HepG2 (cell line): ENCODE results near the gene TPSAB1. TPM values are rescaled to one million over a fixed set of nuclear protein-coding genes. Genes with fewer than 3 reads are reported as not detected.
"Not testable (repeated sequence)": the region's sequence is repeated elsewhere in the genome, so short reads cannot be mapped to it uniquely, and the experiment has no call there.

Source experiments
- ATAC-seq: fragments of 200-7000 bp; cut with Tn5 transposase; 3 replicates; pipeline ENCODE4 v1.9.1; 2020; ENCODE audit warnings: mild to moderate bottlenecking, moderate library complexity
- Bru-seq: library from RNA; stranded (reverse); fragments of 400-500 nt; gene quantifications from one replicate; lab custom pipeline; 2021; lab: Mats Ljungman, UMichigan
- BruChase-seq, 2 experiments: library from RNA; stranded (reverse); fragments of 400-500 nt; gene quantifications; one replicate each; lab custom pipeline; 2021; lab: Mats Ljungman, UMichigan
- BruUV-seq: library from RNA; stranded (reverse); fragments of 400-500 nt; replicated peaks from 2 replicates; lab custom pipeline; 2021; lab: Mats Ljungman, UMichigan
- CTCF ChIA-PET: fragments of 300-600 bp; formaldehyde crosslinking; extraction: SDS; loops from one replicate; lab custom pipeline; 2021; ENCODE audit warnings: low total read pairs, inconsistent platforms, low intra/inter-chr PET ratio; lab: Yijun Ruan, JAX
- POLR2A ChIA-PET: fragments of 350-600 bp; sonication (Branson Sonifier 250); formaldehyde crosslinking; loops from one replicate; lab custom pipeline; 2020; ENCODE audit warnings: antibody characterized with exemption, inconsistent platforms; lab: Yijun Ruan, JAX
- DNase-seq: peaks from one replicate; pipeline ENCODE4 v3.0.0-alpha.2; 2015; ENCODE audit warnings: low spot score
- FAIRE-seq: peaks from 3 replicates; lab custom pipeline; 2011; peaks lifted over from hg19 to GRCh38; lab: Jason Lieb, UNC
- H2AFZ ChIP-seq: one replicate; pipeline ENCODE4 v1.6.1; 2011; ENCODE audit warnings: low read length, inconsistent platforms
- H3K27ac ChIP-seq: fragments of 300-600 bp; 3 replicates; pipeline ENCODE4 v1.8.0; 2011; ENCODE audit warnings: mixed run types, mild to moderate bottlenecking, mixed read lengths, low read length, inconsistent platforms; ENCODE audit not compliant: insufficient read depth; ENCODE audit errors: extremely low read length
- H3K27me3 ChIP-seq, 2 experiments: fragments of 200-600 bp in 1 of 2; 2 replicates in 1 of 2; 3 replicates in 1 of 2; pipeline versions ENCODE4 v1.6.0 to v1.8.0; 2011; ENCODE audit warnings: low read length in 2 of 2, mild to moderate bottlenecking in 2 of 2, moderate library complexity in 2 of 2, inconsistent platforms in 1 of 2; ENCODE audit not compliant: insufficient read depth in 2 of 2, control insufficient read depth in 1 of 2
- H3K36me3 ChIP-seq, 2 experiments: fragments of 200-600 bp in 1 of 2; replicated peaks in 1 of 2; 2 replicates in 1 of 2; 3 replicates in 1 of 2; pipeline versions ENCODE4 v1.5.1 to v1.8.0; 2011; ENCODE audit warnings: low read length in 2 of 2, inconsistent platforms in 1 of 2; ENCODE audit not compliant: insufficient read depth in 2 of 2, control insufficient read depth in 1 of 2
- H3K4me1 ChIP-seq: 2 replicates; pipeline ENCODE4 v1.5.1; 2012; ENCODE audit warnings: low read length, inconsistent platforms; ENCODE audit not compliant: insufficient read depth
- H3K4me2 ChIP-seq: 2 replicates; pipeline ENCODE4 v1.6.0; 2011; ENCODE audit warnings: low read depth, low read length, inconsistent platforms
- H3K4me3 ChIP-seq, 3 experiments: fragments of 200-600 bp in 1 of 3; sonication (generic), shearing (Covaris generic) in 1 of 3; replicated peaks in 1 of 3; 2 replicates each; pipeline ENCODE4 v1.5.1; 2011 to 2016; ENCODE audit warnings: low read length in 3 of 3, inconsistent platforms in 2 of 3, low read depth in 2 of 3, mild to moderate bottlenecking in 2 of 3, control low read depth in 1 of 3, mixed read lengths in 1 of 3; ENCODE audit not compliant: insufficient read depth in 1 of 3
- H3K79me2 ChIP-seq: one replicate; pipeline ENCODE4 v1.6.1; 2011; ENCODE audit warnings: low read length, inconsistent platforms; ENCODE audit not compliant: insufficient read depth
- H3K9ac ChIP-seq: 2 replicates; pipeline ENCODE4 v1.6.0; 2011; ENCODE audit warnings: mild to moderate bottlenecking, low read depth, low read length, inconsistent platforms; ENCODE audit not compliant: insufficient read depth
- H3K9me3 ChIP-seq: 2 replicates; pipeline ENCODE4 v1.5.1; 2012; ENCODE audit warnings: mild to moderate bottlenecking, low read length
- H4K20me1 ChIP-seq: 2 replicates; pipeline ENCODE4 v1.6.0; 2011; ENCODE audit warnings: inconsistent platforms, mild to moderate bottlenecking, low read length, moderate library complexity; ENCODE audit not compliant: insufficient read depth
- ZNF768 ChIP-seq: sonication (generic); formaldehyde crosslinking; IDR thresholded peaks from 2 replicates; pipeline ENCODE4 v1.4.0; 2020; ENCODE audit warnings: missing genetic modification reagents
- WGBS: methylation state at CpG from one replicate; pipeline ENCODE4 v1.1.6; 2017; ENCODE audit warnings: low lambda C conversion rate; 5-methylcytosine and 5-hydroxymethylcytosine counted together
- in situ Hi-C: cut with HindIII; loops from 2 replicates; pipeline ENCODE4 v1.10.0; 2017; ENCODE audit warnings: low pct_unique_long_range_greater_than_20kb; ENCODE audit not compliant: extremely low pct_ligation_motif_present
- intact Hi-C: fragments of 100-400 bp; cut with micrococcal nuclease; formaldehyde crosslinking; loops from one replicate; pipeline ENCODE4 v1.10.0; 2022; ENCODE audit not compliant: unreplicated experiment
- long read RNA-seq, 2 experiments: library from RNA in 1 of 2; library from polyadenylated mRNA in 1 of 2; stranded (forward) in 1 of 2; unstranded in 1 of 2; transcript quantifications; one replicate each; pipeline ENCODE4 v2.0.0, GENCODE V29; 2019 to 2022
- polyA minus RNA-seq, 3 experiments: library from RNA; depleted of rRNA, polyadenylated mRNA; stranded (reverse); fragments of >200 nt; gene quantifications; 2 replicates each; pipeline ENCODE4 v1.2.3, GENCODE V29; 2011; ENCODE audit warnings: low replicate concordance in 1 of 3
- polyA plus RNA-seq, 8 experiments: library from polyadenylated mRNA; depleted of rRNA in 3 of 8; stranded (reverse) in 7 of 8; unstranded in 1 of 8; fragments of >200 nt; fragmentation: Illumina TruSeq in 4 of 8; extraction: Trizol in 4 of 8; gene quantifications; 2 replicates each; pipeline versions ENCODE4 v1.2.1 to v1.2.3, GENCODE V29; 2011 to 2016; ENCODE audit warnings: low read depth in 4 of 8, missing spikeins in 1 of 8, mixed read lengths in 1 of 8; ENCODE audit not compliant: insufficient read depth in 1 of 8
- total RNA-seq, 5 experiments: library from RNA; depleted of rRNA; stranded (reverse); fragments of >200 nt; fragmentation: Illumina TruSeq; extraction: Trizol; gene quantifications; 2 replicates each; pipeline ENCODE4 v1.2.3, GENCODE V29; 2016; ENCODE audit warnings: low read depth in 1 of 5

The TPSAB1 gene
- total RNA-seq (2016; rRNA removed; fragmentation: Illumina TruSeq; extraction: Trizol) (not detected in 2 replicates), polyA plus RNA-seq (2011; rRNA removed) (0.05 and 0.12 TPM in 2 replicates), polyA minus RNA-seq (2011; rRNA and poly(A)+ RNA removed; ENCODE audit: low replicate concordance) (not detected in 2 replicates), Bru-seq, nascent RNA (not detected), BruChase-seq, experiment 1, labeled RNA remaining after a 6-hour chase (not detected), BruChase-seq, experiment 2, labeled RNA remaining after a 2-hour chase (not detected)
- not detected in 2 replicates for total RNA-seq (2016; cell fraction: cytosol; rRNA removed; fragmentation: Illumina TruSeq; extraction: Trizol; ENCODE audit: low read depth)
- total RNA-seq (2016; cell fraction: insoluble cytoplasmic fraction; rRNA removed; fragmentation: Illumina TruSeq; extraction: Trizol) = not detected in 2 replicates
- total RNA-seq (2016; cell fraction: membrane; rRNA removed; fragmentation: Illumina TruSeq; extraction: Trizol) = not detected in 2 replicates
- total RNA-seq (2016; cell fraction: nucleus; rRNA removed; fragmentation: Illumina TruSeq; extraction: Trizol) = not detected in 2 replicates
- polyA plus RNA-seq (2011; cell fraction: cytosol; rRNA removed) = 0.13 and 0.16 TPM in 2 replicates
- 0.35 TPM in 1 of 2 replicates, not detected in the other for polyA plus RNA-seq (2011; cell fraction: nucleus; rRNA removed)
- polyA plus RNA-seq (2012) = not detected in 2 replicates
- not detected in 2 replicates for polyA plus RNA-seq (2016; cell fraction: cytosol; fragmentation: Illumina TruSeq; extraction: Trizol; ENCODE audit: low read depth)
- not detected in 2 replicates for polyA plus RNA-seq (2016; cell fraction: insoluble cytoplasmic fraction; fragmentation: Illumina TruSeq; extraction: Trizol; ENCODE audit: low read depth)
- not detected in 2 replicates for polyA plus RNA-seq (2016; cell fraction: membrane; fragmentation: Illumina TruSeq; extraction: Trizol; ENCODE audit: low read depth)
- polyA plus RNA-seq (2016; cell fraction: nucleus; fragmentation: Illumina TruSeq; extraction: Trizol; ENCODE audit: insufficient read depth, low read depth) = not detected in 2 replicates
- not detected in 2 replicates for polyA minus RNA-seq (2011; cell fraction: cytosol; rRNA and poly(A)+ RNA removed)
- not detected in 2 replicates for polyA minus RNA-seq (2011; cell fraction: nucleus; rRNA and poly(A)+ RNA removed)
- long read RNA-seq, experiment 1, partial matches to known transcripts = 0 of 1 reads
- long read RNA-seq, experiment 1, other reads (novel, unspliced or antisense) = 0 of 1 reads
- long read RNA-seq, experiment 2 = 0 reads

DNA sequence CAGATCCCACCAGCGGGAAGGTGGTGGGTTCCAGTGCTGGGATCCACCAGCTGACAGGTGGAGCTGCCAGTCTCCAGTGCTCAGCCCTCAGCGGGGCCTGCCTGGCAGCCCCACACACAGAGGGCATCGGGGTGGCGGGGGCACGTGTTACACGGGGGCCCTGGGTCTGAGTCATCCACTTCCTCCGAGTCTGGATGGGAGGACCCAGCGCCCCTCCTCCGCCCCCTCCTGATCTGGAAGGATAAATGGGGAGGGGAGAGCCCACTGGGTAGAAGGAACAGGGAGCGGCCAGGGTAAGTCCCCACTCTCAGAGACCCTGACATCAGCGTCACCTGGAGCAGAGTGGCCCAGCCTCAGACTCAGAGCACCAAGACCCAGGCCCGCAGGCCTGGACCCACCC is at the start of gene TPSAB1:
TSS of gene TPSAB1 (plus strand) at position 270 of the 400 bp plus-strand sequence. CDS start 234 bp downstream, outside the sequence.
- H3K4me3 ChIP-seq, intact Hi-C loops, H3K27ac ChIP-seq, DNase-seq, in situ Hi-C loops, H3K4me2 ChIP-seq, H3K9me3 ChIP-seq, FAIRE-seq, H2AFZ ChIP-seq, BruUV-seq, ATAC-seq, H3K9ac ChIP-seq, H4K20me1 ChIP-seq, H3K79me2 ChIP-seq, H3K36me3 ChIP-seq, H3K4me1 ChIP-seq, POLR2A ChIA-PET, CTCF ChIA-PET: not testable (repeated sequence)
- 0% methylated on average over 3 of the region's 12 CpGs for WGBS
- peaks cover 3 to 16% of the 10 kb centered on the region in 2 experiments; a peak in 4 of 5 replicates for H3K27me3 ChIP-seq

DNA sequence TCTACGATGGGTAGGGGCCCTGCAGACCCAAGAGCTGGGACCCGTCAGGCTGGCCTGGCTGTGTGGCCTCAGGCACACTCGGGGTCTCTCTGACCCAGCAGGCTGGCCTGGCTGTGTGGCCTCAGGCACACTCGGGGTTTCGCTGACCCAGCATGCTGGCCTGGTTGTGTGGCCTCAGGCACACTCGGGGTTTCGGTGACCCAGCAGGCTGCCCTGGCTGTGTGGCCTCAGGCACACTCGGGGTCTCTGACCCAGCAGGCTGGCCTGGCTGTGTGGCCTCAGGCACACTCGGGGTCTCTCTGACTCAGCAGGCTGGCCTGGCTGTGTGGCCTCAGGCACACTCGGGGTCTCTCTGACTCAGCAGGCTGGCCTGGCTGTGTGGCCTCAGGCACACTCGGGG is 49.7 kb upstream of the TPSAB1 start:
- H4K20me1 ChIP-seq = peaks cover 29% of the 10 kb centered on the region; the same call in 1 of the 2 replicates
- BruUV-seq, FAIRE-seq, H3K9ac ChIP-seq, H3K79me2 ChIP-seq, H3K27ac ChIP-seq, CTCF ChIA-PET, POLR2A ChIA-PET, H3K4me3 ChIP-seq, in situ Hi-C loops, ATAC-seq, H3K36me3 ChIP-seq, H3K4me2 ChIP-seq, H2AFZ ChIP-seq, H3K9me3 ChIP-seq, intact Hi-C loops, DNase-seq: not testable (repeated sequence)
- WGBS = 11% methylated on average over 3 of the region's 11 CpGs
- peak; percentile 77 for TF ChIP-seq ZNF768
- H3K27me3 ChIP-seq = peaks cover 0 to 18% of the 10 kb centered on the region in 2 experiments; a peak in 4 of 5 replicates
- H3K4me1 ChIP-seq = peaks cover 11% of the 10 kb centered on the region
